ENCODE results near the gene TRPM8. TPM values are rescaled to one million over a fixed set of nuclear protein-coding genes. Genes with fewer than 3 reads are reported as not detected.

TRPM8 gene
- total and polyA plus RNA-seq, 2 experiments from 2014 or later = not detected

- in situ Hi-C loops (cut with MboI) = no loop called here
- TF ChIP-seq EZH2phosphoT487 (IDR thresholded peaks at IDR 0.05; ENCODE audit: insufficient read depth, low read depth) (no peak), EZH2 (IDR thresholded peaks at IDR 0.05; ENCODE audit: insufficient read depth, poor library complexity, severe bottlenecking) (no peak)
- H3K79me2 ChIP-seq (ENCODE audit: insufficient read depth) = no peaks in the 10 kb centered on the region
Observed at GRCh38 chr2:234001380-234002160, 84.4 kb downstream of the TRPM8 start.

DNA sequence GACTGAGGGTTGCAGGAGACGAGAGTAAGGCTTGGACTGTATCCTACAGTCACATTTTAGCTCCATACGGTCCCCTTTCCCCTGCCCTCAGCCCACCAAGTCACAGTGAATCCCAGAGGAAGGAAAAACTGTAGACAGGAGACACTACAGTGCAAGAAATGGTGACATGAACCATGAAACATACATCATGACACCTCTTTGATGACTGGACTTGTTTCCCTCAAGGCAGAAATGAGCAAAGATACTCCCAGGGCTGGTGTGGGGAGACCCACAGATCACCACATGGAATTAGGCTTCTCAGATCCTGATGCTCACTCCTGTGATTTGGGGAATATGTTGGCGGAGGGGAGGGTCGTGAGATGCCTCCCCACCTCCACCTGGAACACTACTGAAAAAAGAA lies 85.1 kb downstream of the TRPM8 start:
- in situ Hi-C loops (cut with MboI) = no loop called here
- no peaks in the 10 kb centered on the region for H3K27me3 ChIP-seq (replicated peaks; ENCODE audit: insufficient read depth)
- H3K4me1 ChIP-seq (ENCODE audit: insufficient read depth) = peaks cover 16% of the 10 kb centered on the region
- TF ChIP-seq EZH2 (IDR thresholded peaks at IDR 0.05; ENCODE audit: insufficient read depth, poor library complexity, severe bottlenecking) (no peak), EZH2phosphoT487 (IDR thresholded peaks at IDR 0.05; ENCODE audit: insufficient read depth, low read depth) (no peak)
- H3K4me2 ChIP-seq (ENCODE audit: unreplicated experiment) = no peak overlapping the region
- no peak overlapping the region for H3K27ac ChIP-seq
- no peak overlapping the region for H3K9ac ChIP-seq
- no peaks in the 10 kb centered on the region for H3K9me2 ChIP-seq (ENCODE audit: insufficient read depth)
- peaks cover 16% of the 10 kb centered on the region; the same call in 1 of the 2 replicates for H3F3A ChIP-seq (ENCODE audit: insufficient read depth)
- no peaks in the 10 kb centered on the region for H4K20me1 ChIP-seq (ENCODE audit: insufficient read depth)
- no peaks in the 10 kb centered on the region for H3K79me2 ChIP-seq (ENCODE audit: insufficient read depth)
- DNase-seq = no peak
- H3K9me3 ChIP-seq (ENCODE audit: low read depth) = no peaks in the 10 kb centered on the region
- H2AFZ ChIP-seq = no peak overlapping the region
- WGBS, 2 experiments (ENCODE audit: low coverage in 1 of 2, low lambda C conversion rate in 2 of 2, missing lambda C conversion rate in 2 of 2) = 69 to 83% methylated on average over 4 of the region's 4 CpGs
- H3K36me3 ChIP-seq (ENCODE audit: low read depth) = no peaks in the 10 kb centered on the region
- H3K4me3 ChIP-seq = no peak overlapping the region

More at GRCh38 chr2:234001380-234002160, 84.4 kb downstream of the TRPM8 start:
- H3K9me3 ChIP-seq (ENCODE audit: low read depth) = no peaks in the 10 kb centered on the region
- no peak overlapping the region for H3K4me3 ChIP-seq
- peaks cover 20% of the 10 kb centered on the region; the same call in 1 of the 2 replicates for H3F3A ChIP-seq (ENCODE audit: insufficient read depth)
- H3K27ac ChIP-seq = no peak overlapping the region
- no peaks in the 10 kb centered on the region for H4K20me1 ChIP-seq (ENCODE audit: insufficient read depth)
- H3K9ac ChIP-seq = no peak overlapping the region
- H3K4me2 ChIP-seq (ENCODE audit: unreplicated experiment) = no peak overlapping the region
- WGBS, 2 experiments (ENCODE audit: low coverage in 1 of 2, low lambda C conversion rate in 2 of 2, missing lambda C conversion rate in 2 of 2) = 96 to 97% methylated on average over 8 of the region's 8 CpGs
- no peaks in the 10 kb centered on the region for H3K9me2 ChIP-seq (ENCODE audit: insufficient read depth)
- H2AFZ ChIP-seq = no peak overlapping the region
- H3K4me1 ChIP-seq (ENCODE audit: insufficient read depth) = peaks cover 21% of the 10 kb centered on the region
- H3K27me3 ChIP-seq (replicated peaks; ENCODE audit: insufficient read depth) = no peaks in the 10 kb centered on the region
- no peak for DNase-seq
- H3K36me3 ChIP-seq (ENCODE audit: low read depth) = no peaks in the 10 kb centered on the region

DNA sequence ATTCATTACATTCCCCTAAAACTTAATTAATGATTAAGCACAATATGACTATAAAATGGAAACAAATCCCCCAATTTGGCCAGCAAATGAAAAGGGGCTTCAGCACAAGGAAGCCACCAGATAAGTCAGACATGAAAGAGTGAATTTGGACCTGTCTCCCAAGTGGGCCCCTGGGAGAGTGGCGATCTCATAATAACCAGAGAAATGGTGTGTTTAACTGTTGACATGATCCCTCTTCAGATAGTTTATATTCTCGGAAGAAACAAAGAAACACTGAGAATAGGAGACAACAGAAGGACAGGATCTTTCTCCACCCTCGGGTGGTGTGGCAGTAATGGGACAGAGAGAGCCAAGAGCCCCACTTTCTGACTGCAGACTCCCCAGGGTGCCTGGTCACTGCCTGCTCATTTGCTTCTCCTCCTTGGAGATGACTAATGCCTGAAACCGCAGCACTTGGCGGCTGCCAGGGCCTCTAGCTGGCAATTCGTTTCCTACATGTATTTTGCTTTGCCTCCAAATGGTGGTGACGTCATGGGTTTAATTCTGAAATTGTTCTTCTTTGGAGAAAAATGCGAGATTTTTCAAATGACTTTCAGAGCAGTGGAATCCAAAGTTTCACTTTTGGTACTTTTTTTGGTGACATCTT lies 86.9 kb downstream of the TRPM8 start:
- no peaks in the 10 kb centered on the region for H3K36me3 ChIP-seq (ENCODE audit: low read depth)
- H3K79me2 ChIP-seq (ENCODE audit: insufficient read depth) = no peaks in the 10 kb centered on the region
- TF ChIP-seq EZH2 (IDR thresholded peaks at IDR 0.05; ENCODE audit: insufficient read depth, poor library complexity, severe bottlenecking) (no peak), EZH2phosphoT487 (IDR thresholded peaks at IDR 0.05; ENCODE audit: insufficient read depth, low read depth) (no peak)
- H2AFZ ChIP-seq = no peak overlapping the region
- peak overlapping the region; percentile 35 for H3K4me3 ChIP-seq
- no peaks in the 10 kb centered on the region for H4K20me1 ChIP-seq (ENCODE audit: insufficient read depth)
- 0 to 1% methylated on average over 8 of the region's 8 CpGs for WGBS, 2 experiments (ENCODE audit: low coverage in 1 of 2, low lambda C conversion rate in 2 of 2, missing lambda C conversion rate in 2 of 2)
- H3K9me3 ChIP-seq (ENCODE audit: low read depth) = no peaks in the 10 kb centered on the region
- peak; percentile 97 for DNase-seq
- H3K9me2 ChIP-seq (ENCODE audit: insufficient read depth) = no peaks in the 10 kb centered on the region
- peak overlapping the region; percentile 57 for H3K4me2 ChIP-seq (ENCODE audit: unreplicated experiment)
- no peaks in the 10 kb centered on the region for H3K27me3 ChIP-seq (replicated peaks; ENCODE audit: insufficient read depth)
- no peak overlapping the region for H3K9ac ChIP-seq
- in situ Hi-C loops (cut with MboI) = no loop called here
- H3F3A ChIP-seq (ENCODE audit: insufficient read depth) = peaks cover 16% of the 10 kb centered on the region; the same call in 1 of the 2 replicates
- peak overlapping the region; percentile 22; the same call in 1 of the 2 replicates for H3K27ac ChIP-seq
- H3K4me1 ChIP-seq (ENCODE audit: insufficient read depth) = peaks cover 16% of the 10 kb centered on the region

GRCh38 chr2:234005126-234005525 lies 88.0 kb downstream of the TRPM8 start:
- Histone ChIP-seq H3K9me3 (ENCODE audit: low read depth) (no peaks in the 10 kb centered on the region), H3K4me2 (ENCODE audit: unreplicated experiment) (no peak overlapping the region), H3F3A (ENCODE audit: insufficient read depth) (peaks cover 16% of the 10 kb centered on the region; the same call in 1 of the 2 replicates), H3K27ac (no peak overlapping the region), H3K4me3 (no peak overlapping the region), H2AFZ (no peak overlapping the region), H4K20me1 (ENCODE audit: insufficient read depth) (no peaks in the 10 kb centered on the region), H3K9ac (no peak overlapping the region), H3K4me1 (ENCODE audit: insufficient read depth) (peaks cover 16% of the 10 kb centered on the region), H3K27me3 (replicated peaks; ENCODE audit: insufficient read depth) (no peaks in the 10 kb centered on the region), H3K9me2 (ENCODE audit: insufficient read depth) (no peaks in the 10 kb centered on the region), H3K36me3 (ENCODE audit: low read depth) (no peaks in the 10 kb centered on the region), H3K79me2 (ENCODE audit: insufficient read depth) (no peaks in the 10 kb centered on the region)
- TF ChIP-seq EZH2phosphoT487 (IDR thresholded peaks at IDR 0.05; ENCODE audit: insufficient read depth, low read depth) (no peak), EZH2 (IDR thresholded peaks at IDR 0.05; ENCODE audit: insufficient read depth, poor library complexity, severe bottlenecking) (no peak)
- 91 to 96% methylated on average over 2 of the region's 2 CpGs for WGBS, 2 experiments (ENCODE audit: low coverage in 1 of 2, low lambda C conversion rate in 2 of 2, missing lambda C conversion rate in 2 of 2)
- in situ Hi-C loops (cut with MboI) = no loop called here
- DNase-seq = no peak

Data from GM23248 (cell line).